Pons (tissue), 1 donor: ENCODE results near the gene KRTAP5-3.
A peak's percentile ranks its signal among the peaks of the same experiment; 100 is the strongest.
"Not testable (repeated sequence)": the region's sequence is repeated elsewhere in the genome, so short reads cannot be mapped to it uniquely, and the experiment has no call there.

Source experiments
- DNase-seq: peaks from one replicate; pipeline ENCODE4 v3.0.0-alpha.2; 2016; ENCODE audit warnings: low spot score

KRTAP5-3 gene

GRCh38 chr11:1608363-1608762 lies at the start of gene KRTAP5-3:
TSS of gene KRTAP5-3 (minus strand) at chr11:1608463. CDS start at chr11:1608385, 78 bp downstream.
- no peak for DNase-seq

- no peak for DNase-seq
Measured at GRCh38 chr11:1656670-1657069, 48.4 kb upstream of the KRTAP5-3 start.

- DNase-seq, result no peak
Measured at GRCh38 chr11:1656061-1656441, 47.8 kb upstream of the KRTAP5-3 start.

GRCh38 chr11:1655168-1656060 lies 47.2 kb upstream of the KRTAP5-3 start:
- DNase-seq, result no peak

- DNase-seq, result no peak
Measured at GRCh38 chr11:1654388-1655167, 46.3 kb upstream of the KRTAP5-3 start.

- no peak for DNase-seq
Measured at GRCh38 chr11:1653541-1654387, 45.5 kb upstream of the KRTAP5-3 start.

GRCh38 chr11:1652771-1653540 lies 44.7 kb upstream of the KRTAP5-3 start:
- peak; percentile 33 for DNase-seq

GRCh38 chr11:1652442-1652770 lies 44.1 kb upstream of the KRTAP5-3 start:
- no peak for DNase-seq

- DNase-seq, result no peak
Measured at GRCh38 chr11:1652026-1652425, 43.8 kb upstream of the KRTAP5-3 start.

- no peak for DNase-seq
Measured at GRCh38 chr11:1651411-1651980, 43.2 kb upstream of the KRTAP5-3 start.

GRCh38 chr11:1650918-1651262 lies 42.6 kb upstream of the KRTAP5-3 start:
- no peak for DNase-seq

- DNase-seq, result no peak
Measured at GRCh38 chr11:1650034-1650917, 42.0 kb upstream of the KRTAP5-3 start.

GRCh38 chr11:1648653-1649420 lies 40.6 kb upstream of the KRTAP5-3 start:
- no peak for DNase-seq

GRCh38 chr11:1647901-1648652 lies 39.8 kb upstream of the KRTAP5-3 start:
- DNase-seq, result no peak

GRCh38 chr11:1646540-1646939 lies 38.3 kb upstream of the KRTAP5-3 start:
- not testable (repeated sequence) for DNase-seq

GRCh38 chr11:1645357-1645821 lies 37.1 kb upstream of the KRTAP5-3 start:
- no peak for DNase-seq

- DNase-seq, result no peak
Measured at GRCh38 chr11:1644601-1645356, 36.5 kb upstream of the KRTAP5-3 start.
